GM12873 (cell line): ENCODE measurements around the gene ZBTB7B.

Experiments
- TF ChIP-seq, protein P1 (sequence below): IDR thresholded peaks from 2 replicates; pipeline ENCODE4 v1.5.1; 2012; ENCODE audit warnings: low read depth, mild to moderate bottlenecking, moderate library complexity, low read length, control low read depth; ENCODE audit not compliant: insufficient read depth; ENCODE audit errors: missing control alignments

Gene ZBTB7B

DNA sequence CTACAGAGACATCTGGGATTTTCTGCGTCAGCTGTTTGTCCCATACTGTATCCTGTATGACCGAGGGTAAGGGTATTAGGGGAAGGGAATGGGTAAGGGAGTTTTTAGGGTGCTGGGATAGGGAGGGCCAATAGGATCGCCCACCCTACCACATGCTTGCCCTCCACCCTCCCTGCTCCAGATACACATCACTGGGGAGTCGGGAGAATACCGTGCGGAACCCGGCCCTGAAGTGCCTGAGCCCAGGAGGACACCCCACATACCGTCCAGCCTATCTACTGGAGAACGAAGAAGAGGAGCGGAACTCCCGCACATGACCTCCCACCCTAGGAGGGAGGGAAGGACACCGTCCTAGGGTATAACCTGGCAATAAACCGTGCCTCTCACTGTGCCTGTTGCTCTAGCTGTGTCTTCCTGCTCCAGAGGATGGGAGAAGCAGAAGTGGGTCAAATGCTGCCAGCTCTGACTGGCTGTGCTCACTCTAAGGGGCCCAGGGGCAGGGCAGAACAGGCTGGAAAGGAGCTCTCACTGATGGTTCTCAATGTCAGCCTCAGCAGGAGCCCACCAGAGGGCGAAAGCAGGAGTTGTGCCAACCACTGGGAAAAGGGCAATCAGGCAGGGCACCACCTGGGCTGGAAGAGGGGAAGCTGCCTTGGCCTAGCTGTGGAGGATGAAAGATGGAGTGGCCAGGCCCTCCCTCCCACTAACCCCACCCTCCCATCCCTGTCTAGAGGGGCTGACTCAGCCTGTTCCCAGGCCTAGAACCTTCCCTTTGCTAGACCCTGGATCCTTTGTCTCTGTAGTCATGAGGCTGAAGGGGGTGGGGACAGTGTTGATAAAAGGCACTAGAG, 9.7 kb upstream of the ZBTB7B start:
- TF ChIP-seq, protein P1, sequence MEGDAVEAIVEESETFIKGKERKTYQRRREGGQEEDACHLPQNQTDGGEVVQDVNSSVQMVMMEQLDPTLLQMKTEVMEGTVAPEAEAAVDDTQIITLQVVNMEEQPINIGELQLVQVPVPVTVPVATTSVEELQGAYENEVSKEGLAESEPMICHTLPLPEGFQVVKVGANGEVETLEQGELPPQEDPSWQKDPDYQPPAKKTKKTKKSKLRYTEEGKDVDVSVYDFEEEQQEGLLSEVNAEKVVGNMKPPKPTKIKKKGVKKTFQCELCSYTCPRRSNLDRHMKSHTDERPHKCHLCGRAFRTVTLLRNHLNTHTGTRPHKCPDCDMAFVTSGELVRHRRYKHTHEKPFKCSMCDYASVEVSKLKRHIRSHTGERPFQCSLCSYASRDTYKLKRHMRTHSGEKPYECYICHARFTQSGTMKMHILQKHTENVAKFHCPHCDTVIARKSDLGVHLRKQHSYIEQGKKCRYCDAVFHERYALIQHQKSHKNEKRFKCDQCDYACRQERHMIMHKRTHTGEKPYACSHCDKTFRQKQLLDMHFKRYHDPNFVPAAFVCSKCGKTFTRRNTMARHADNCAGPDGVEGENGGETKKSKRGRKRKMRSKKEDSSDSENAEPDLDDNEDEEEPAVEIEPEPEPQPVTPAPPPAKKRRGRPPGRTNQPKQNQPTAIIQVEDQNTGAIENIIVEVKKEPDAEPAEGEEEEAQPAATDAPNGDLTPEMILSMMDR: peak; percentile 11

GRCh38 chr1:154993572-154994268, 8.9 kb upstream of the ZBTB7B start, which contains the start of gene LENEP:
LENEP (plus strand) TSS chr1:154993586; CDS start chr1:154993608, 22 bp downstream.
- TF ChIP-seq, protein P1: no peak

DNA sequence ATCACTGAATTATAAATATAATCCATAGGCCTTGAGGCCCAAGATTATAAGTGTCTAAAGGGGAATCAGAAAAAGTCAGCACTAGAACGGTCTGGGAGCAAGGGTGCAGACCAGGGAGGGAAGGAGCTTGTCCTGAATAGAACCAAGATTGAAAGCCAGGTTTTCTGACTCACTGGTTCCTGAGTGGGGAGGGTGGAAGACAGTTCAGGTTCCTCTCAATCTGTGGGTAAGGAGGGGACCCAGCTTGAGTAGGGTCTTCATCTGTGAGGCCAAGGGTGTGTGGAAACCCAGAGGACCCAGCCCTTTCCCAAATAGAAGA, 8.4 kb upstream of the ZBTB7B start:
- TF ChIP-seq, protein P1: no peak

DNA sequence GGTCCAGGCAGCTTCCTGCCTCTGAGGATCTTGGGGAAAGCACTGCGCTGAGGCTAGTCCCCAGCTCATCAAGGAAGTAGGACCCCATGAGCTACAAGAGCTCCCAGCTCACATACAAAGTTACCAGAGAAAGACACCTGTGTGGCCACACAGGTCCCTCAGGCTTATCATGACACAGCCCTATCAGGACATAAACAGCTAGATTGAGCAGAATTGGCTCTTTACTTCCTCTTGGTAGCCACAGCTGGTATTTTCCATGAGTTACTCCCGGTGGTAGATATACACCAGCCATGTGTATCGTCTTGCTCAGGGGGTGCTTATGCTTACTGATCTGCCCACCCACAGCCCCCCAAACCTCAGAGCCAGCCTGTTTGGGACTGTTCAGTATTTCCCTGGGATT, 8.0 kb upstream of the ZBTB7B start:
- TF ChIP-seq, protein P1: no peak

DNA sequence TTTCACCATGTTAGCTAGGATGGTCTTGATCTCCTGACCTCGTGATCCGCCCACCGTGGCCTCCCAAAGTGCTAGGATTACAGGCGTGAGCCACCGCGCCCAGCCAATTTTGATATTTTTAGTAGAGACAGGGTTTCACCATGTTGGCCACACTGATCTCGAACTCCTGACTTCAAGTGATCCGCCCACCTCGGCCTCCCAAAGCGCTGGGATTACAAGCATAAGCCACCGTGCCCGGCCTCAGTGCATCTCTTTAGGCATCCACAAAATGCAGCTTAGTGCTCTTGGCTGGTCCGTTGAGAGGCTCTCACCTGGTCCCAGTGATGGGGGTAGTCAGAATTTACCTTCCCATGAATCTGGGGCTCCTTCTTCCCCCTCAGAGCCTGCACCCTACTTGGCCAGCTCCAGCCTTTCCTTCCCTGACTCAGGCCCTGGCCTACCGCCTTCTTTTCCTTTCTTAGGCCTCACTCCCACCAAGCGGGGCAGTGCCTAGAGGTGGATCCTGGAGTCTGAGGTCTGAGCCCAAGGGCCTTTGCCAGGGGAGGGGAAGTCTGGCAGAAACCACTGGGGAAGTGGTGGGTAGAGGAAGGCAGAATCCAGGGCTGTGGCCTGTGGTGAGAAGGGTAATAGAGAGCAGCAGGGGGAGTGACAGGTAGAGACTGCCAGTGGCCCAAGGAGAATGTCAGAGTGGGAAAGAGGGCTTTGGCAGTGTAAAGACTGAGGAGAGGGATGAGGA, 5.5 kb upstream of the ZBTB7B start:
- TF ChIP-seq, protein P1: no peak

DNA sequence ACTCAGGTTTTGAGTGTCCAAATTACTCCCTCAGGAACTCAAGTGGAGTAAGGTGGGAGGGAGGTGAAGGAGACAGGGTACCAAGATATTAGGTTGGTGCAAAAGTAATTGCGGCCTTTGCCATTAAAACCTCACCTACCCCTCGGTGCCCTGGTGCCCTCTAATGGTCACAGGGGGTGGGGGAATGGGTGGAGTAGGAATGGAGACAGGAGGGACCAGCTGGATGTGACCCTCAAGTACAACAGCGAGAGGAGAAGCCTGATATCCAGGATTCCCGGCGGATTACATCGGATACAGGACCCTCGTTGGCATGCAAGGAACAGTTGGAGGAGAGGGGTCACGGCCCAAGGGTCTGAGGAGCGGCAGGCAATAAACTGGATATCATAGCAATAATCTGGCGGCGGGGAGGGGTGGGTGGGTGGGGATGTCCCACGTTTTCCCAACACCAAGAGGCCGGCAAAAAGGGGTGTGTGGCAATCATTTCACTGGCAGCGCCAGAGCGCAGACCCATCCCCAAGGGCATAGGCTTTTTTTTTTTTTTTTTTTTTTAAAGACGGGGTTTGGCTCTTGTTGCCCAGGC, 4.3 kb upstream of the ZBTB7B start:
- TF ChIP-seq, protein P1: peak; percentile 27
